C4-2B (cell line): Measurements from ENCODE around the gene CDC20B.

Experiments used
- CTCF ChIP-seq: fragments of 450-650 bp; conservative IDR thresholded peaks from 2 replicates; pipeline ENCODE4 v1.5.1; 2017; ENCODE audit warnings: mild to moderate bottlenecking
- ZFX ChIP-seq: fragments of 450-650 bp; IDR thresholded peaks from 2 replicates; pipeline ENCODE4 v1.6.1; 2017

GRCh38 chr5:55064523-55064922 is 108.5 kb downstream of the CDC20B start:
- no peak for TF ChIP-seq CTCF
- TF ChIP-seq ZFX, result no peak
